Fibroblast of lung (primary cell): ENCODE results near the gene APOC4. TPM values are rescaled to one million over a fixed set of nuclear protein-coding genes. Genes with fewer than 3 reads are reported as not detected.

Source experiments
- DNase-seq, 2 donors: peaks; one replicate each; pipeline versions ENCODE4 v3.0.0 to v3.0.0-alpha.2; 2010; ENCODE audit warnings: low read depth in 2 of 2
- H2AFZ ChIP-seq: 2 replicates; pipeline ENCODE4 v1.5.1; 2012; ENCODE audit warnings: low read length, control low read depth, inconsistent platforms
- H3K27ac ChIP-seq: 2 replicates; pipeline ENCODE4 v1.5.1; 2011; ENCODE audit warnings: low read length, control low read depth; ENCODE audit not compliant: insufficient read depth
- H3K27me3 ChIP-seq: 2 replicates; pipeline ENCODE4 v1.5.1; 2011; ENCODE audit warnings: mild to moderate bottlenecking, low read length; ENCODE audit not compliant: control insufficient read depth, insufficient read depth
- H3K36me3 ChIP-seq: 2 replicates; pipeline ENCODE4 v1.5.1; 2011; ENCODE audit warnings: low read length; ENCODE audit not compliant: control insufficient read depth, insufficient read depth
- H3K4me1 ChIP-seq: 2 replicates; pipeline ENCODE4 v1.5.1; 2011; ENCODE audit warnings: low read length; ENCODE audit not compliant: control insufficient read depth, insufficient read depth; ENCODE audit errors: extremely low read depth
- H3K4me2 ChIP-seq: 2 replicates; pipeline ENCODE4 v1.5.1; 2011; ENCODE audit warnings: low read length, control low read depth; ENCODE audit not compliant: insufficient read depth; ENCODE audit errors: extremely low read depth
- H3K4me3 ChIP-seq, 4 experiments: fragments of 200-600 bp in 1 of 4; sonication (generic) in 1 of 4; replicated peaks in 1 of 4; 2 replicates each; pipeline ENCODE4 v1.5.1; 2011 to 2016; ENCODE audit warnings: low read length in 4 of 4, low read depth in 3 of 4, mild to moderate bottlenecking in 3 of 4, control low read depth in 2 of 4, inconsistent platforms in 1 of 4, mixed read lengths in 1 of 4; ENCODE audit not compliant: insufficient read depth in 1 of 4; ENCODE audit errors: control extremely low read depth in 1 of 4
- H3K79me2 ChIP-seq: 2 replicates; pipeline ENCODE4 v1.5.1; 2012; ENCODE audit warnings: mild to moderate bottlenecking, low read length, inconsistent platforms; ENCODE audit not compliant: control insufficient read depth, insufficient read depth
- H3K9ac ChIP-seq: 2 replicates; pipeline ENCODE4 v1.5.1; 2011; ENCODE audit warnings: mild to moderate bottlenecking, low read length, control low read depth; ENCODE audit not compliant: insufficient read depth
- H3K9me3 ChIP-seq: 2 replicates; pipeline ENCODE4 v1.5.1; 2012; ENCODE audit warnings: low read depth, low read length; ENCODE audit not compliant: control insufficient read depth, insufficient read depth
- H4K20me1 ChIP-seq: 2 replicates; pipeline ENCODE4 v1.5.1; 2011; ENCODE audit warnings: low read length; ENCODE audit not compliant: control insufficient read depth, insufficient read depth; ENCODE audit errors: extremely low read depth
- CTCF ChIP-seq, 2 donors: IDR thresholded peaks in 1 of 2; conservative IDR thresholded peaks in 1 of 2; 1 replicate in 1 of 2; 2 replicates in 1 of 2; pipeline ENCODE4 v1.5.1; 2011 to 2012; ENCODE audit warnings: low read length in 2 of 2, control low read depth in 1 of 2, inconsistent platforms in 1 of 2, low read depth in 1 of 2, mild to moderate bottlenecking in 1 of 2
- EZH2 ChIP-seq: IDR thresholded peaks from 2 replicates; pipeline ENCODE4 v1.5.1; 2012; ENCODE audit warnings: low read length, control low read depth, mild to moderate bottlenecking; ENCODE audit errors: missing control alignments
- polyA plus RNA-seq, 2 donors: library from polyadenylated mRNA; depleted of rRNA in 1 of 2; stranded (reverse) in 1 of 2; unstranded in 1 of 2; fragments of >200 nt; gene quantifications; 2 replicates each; pipeline ENCODE4 v1.2.1, GENCODE V29; 2011 to 2012; ENCODE audit warnings: missing spikeins in 1 of 2
- total RNA-seq: library from RNA; depleted of rRNA; stranded (reverse); fragments of >200 nt; gene quantifications from 2 replicates; pipeline ENCODE4 v1.2.1, GENCODE V29; 2014

The APOC4 gene
- total and polyA plus RNA-seq, 2 donors (not counting 1 experiment from before 2014, with no cell fraction given): not detected

DNA sequence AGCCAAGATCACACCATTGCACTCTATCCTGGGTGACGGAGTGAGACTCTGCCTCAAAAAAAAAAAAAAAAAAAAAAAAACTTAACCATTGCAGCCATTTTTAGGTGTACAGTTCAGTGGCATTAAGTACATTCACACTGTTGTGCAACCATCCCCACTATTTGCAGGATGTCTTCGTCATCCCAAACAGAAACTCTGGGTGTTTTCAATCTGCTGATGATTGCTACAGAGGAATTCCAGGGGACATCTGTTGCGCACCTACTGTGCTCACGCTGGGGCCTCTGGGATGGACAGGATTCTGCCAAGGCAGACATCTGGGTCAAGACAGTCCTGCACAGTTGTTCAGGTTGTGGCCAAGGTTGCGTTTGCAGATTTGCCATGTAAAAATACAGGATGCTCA lies 2.4 kb upstream of the APOC4 start:
- Histone ChIP-seq H3K27ac (no peak overlapping the region), H3K27me3 (no peaks in the 10 kb centered on the region), H4K20me1 (no peaks in the 10 kb centered on the region), H3K4me3 (no peak overlapping the region), H2AFZ (no peak overlapping the region), H3K9ac (no peak overlapping the region), H3K36me3 (no peaks in the 10 kb centered on the region), H3K4me1 (no peaks in the 10 kb centered on the region), H3K4me2 (no peak overlapping the region), H3K79me2 (no peaks in the 10 kb centered on the region), H3K9me3 (no peaks in the 10 kb centered on the region)
- TF ChIP-seq EZH2: no peak
- no peak for TF ChIP-seq CTCF (conservative IDR thresholded peaks at IDR 0.05 in 1 of 2, IDR thresholded peaks at IDR 0.05 in 1 of 2; ENCODE audit: low read depth in 1 of 2, low read length in 2 of 2)
- no peak for DNase-seq

DNA sequence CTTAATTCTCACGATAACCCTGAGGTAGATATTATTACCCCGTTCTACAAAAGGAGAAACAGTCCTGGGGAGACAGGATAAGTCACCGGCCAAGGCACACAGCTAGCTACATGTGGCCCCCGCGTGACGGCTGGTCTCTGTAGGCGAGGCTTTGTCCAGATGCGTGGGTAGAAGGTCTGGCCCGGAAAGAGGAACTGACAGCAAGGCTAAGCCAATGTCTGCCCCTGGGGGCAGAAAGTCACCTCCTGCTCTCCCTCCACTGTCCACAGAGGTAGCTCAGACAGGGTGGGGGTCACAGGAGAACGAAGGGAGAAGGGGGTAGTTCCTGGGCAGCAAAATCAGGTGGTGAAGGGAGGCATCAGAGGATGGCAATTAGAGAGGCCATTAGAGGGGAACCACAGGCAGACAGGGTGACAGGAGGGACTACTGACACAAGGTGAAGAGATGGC lies 1.8 kb downstream of the APOC4 start:
- H3K27ac ChIP-seq: no peak overlapping the region
- H3K4me3 ChIP-seq: no peak overlapping the region
- TF ChIP-seq EZH2: no peak
- TF ChIP-seq CTCF (conservative IDR thresholded peaks at IDR 0.05 in 1 of 2, IDR thresholded peaks at IDR 0.05 in 1 of 2; ENCODE audit: low read depth in 1 of 2, low read length in 2 of 2): no peak
- no peaks in the 10 kb centered on the region for H3K27me3 ChIP-seq
- no peak overlapping the region for H3K4me2 ChIP-seq
- no peak overlapping the region for H3K9ac ChIP-seq
- no peaks in the 10 kb centered on the region for H3K36me3 ChIP-seq
- H4K20me1 ChIP-seq: no peaks in the 10 kb centered on the region
- no peak overlapping the region for H2AFZ ChIP-seq
- H3K4me1 ChIP-seq: no peaks in the 10 kb centered on the region
- no peaks in the 10 kb centered on the region for H3K9me3 ChIP-seq
- DNase-seq: no peak
- no peaks in the 10 kb centered on the region for H3K79me2 ChIP-seq

- H3K27ac ChIP-seq: no peak overlapping the region
- no peaks in the 10 kb centered on the region for H3K27me3 ChIP-seq
- no peak overlapping the region for H3K4me2 ChIP-seq
- no peaks in the 10 kb centered on the region for H3K4me1 ChIP-seq
- no peak for TF ChIP-seq EZH2
- no peak for TF ChIP-seq CTCF (conservative IDR thresholded peaks at IDR 0.05 in 1 of 2, IDR thresholded peaks at IDR 0.05 in 1 of 2; ENCODE audit: low read depth in 1 of 2, low read length in 2 of 2)
- no peak overlapping the region for H3K4me3 ChIP-seq
- H3K9me3 ChIP-seq: no peaks in the 10 kb centered on the region
- no peaks in the 10 kb centered on the region for H4K20me1 ChIP-seq
- H3K79me2 ChIP-seq: no peaks in the 10 kb centered on the region
- no peak overlapping the region for H2AFZ ChIP-seq
- no peak overlapping the region for H3K9ac ChIP-seq
- H3K36me3 ChIP-seq: no peaks in the 10 kb centered on the region
- DNase-seq: no peak
Observed at GRCh38 chr19:44947041-44947581, 5.1 kb downstream of the APOC4 start.
